A549 (cell line): ENCODE measurements around the gene TMEM100.

ENCODE experiments used
- BCL3 ChIP-seq: fragments of >200 bp; sonication (Bioruptor Twin); formaldehyde crosslinking; IDR thresholded peaks from 3 replicates; pipeline ENCODE4 v1.6.1; 2016
- BHLHE40 ChIP-seq: IDR thresholded peaks from 2 replicates; pipeline ENCODE4 v1.6.1; 2012; ENCODE audit warnings: low read depth, low read length, inconsistent platforms
- EP300 ChIP-seq, 2 experiments: fragments of >200 bp; sonication (Bioruptor Twin); formaldehyde crosslinking; IDR thresholded peaks; 2 replicates in 1 of 2; 3 replicates in 1 of 2; pipeline ENCODE4 v1.6.1; 2016 to 2017
- ESRRA ChIP-seq: fragments of 150-350 bp; IDR thresholded peaks from 2 replicates; pipeline ENCODE4 v1.6.1; 2014; ENCODE audit warnings: mild to moderate bottlenecking, low read length, borderline replicate concordance
- FOSB ChIP-seq: fragments of 250-450 bp; sonication (Bioruptor Pico); IDR thresholded peaks from 2 replicates; pipeline ENCODE4 v1.5.0; 2020; ENCODE audit warnings: mild to moderate bottlenecking, moderate library complexity
- JUN ChIP-seq, 2 experiments: fragments of >200 bp; sonication (Bioruptor Twin); formaldehyde crosslinking; IDR thresholded peaks; 2 replicates in 1 of 2; 3 replicates in 1 of 2; pipeline ENCODE4 v1.6.1; 2016 to 2017
- JUNB ChIP-seq: fragments of >200 bp; sonication (Bioruptor Twin); formaldehyde crosslinking; IDR thresholded peaks from 2 replicates; pipeline ENCODE4 v1.6.1; 2016
- POLR2A ChIP-seq: IDR thresholded peaks from 2 replicates; pipeline ENCODE4 v1.6.1; 2012; ENCODE audit warnings: mild to moderate bottlenecking, low read length
- REST ChIP-seq: fragments of 200-600 bp; sonication (generic); IDR thresholded peaks from 2 replicates; pipeline ENCODE4 v1.6.1; 2016; ENCODE audit warnings: antibody characterized with exemption, mild to moderate bottlenecking, moderate library complexity
- RFX5 ChIP-seq: fragments of 450-650 bp; IDR thresholded peaks from 2 replicates; pipeline ENCODE4 v1.7.1; 2014; ENCODE audit warnings: antibody characterized with exemption, mild to moderate bottlenecking, moderate library complexity
- RNF2 ChIP-seq: fragments of 200-600 bp; sonication (generic); IDR thresholded peaks from 2 replicates; pipeline ENCODE4 v1.6.1; 2016; ENCODE audit warnings: low read depth, mild to moderate bottlenecking, antibody characterized with exemption, moderate library complexity, borderline replicate concordance
- TF ChIP-seq, protein P1 (sequence below): fragments of 250-450 bp; sonication (Bioruptor Pico); IDR thresholded peaks from 2 replicates; pipeline ENCODE4 v1.5.0; 2020; ENCODE audit warnings: low read depth, mild to moderate bottlenecking, moderate library complexity
- TF ChIP-seq, protein P2 (sequence below): fragments of >200 bp; sonication (Bioruptor Twin); formaldehyde crosslinking; IDR thresholded peaks from 3 replicates; pipeline ENCODE4 v1.5.1; 2016

GRCh38 chr17:55765472-55765871, 42.8 kb upstream of the TMEM100 start:
- TF ChIP-seq JUN (IDR thresholded peaks at IDR 0.05) (no peak), REST (no peak), EP300 (IDR thresholded peaks at IDR 0.05) (no peak), BCL3 (no peak), FOSB (CRISPR knock-in tag) (no peak), JUNB (no peak), POLR2A (no peak), ESRRA (no peak), RFX5 (no peak), RNF2 (no peak), BHLHE40 (no peak)
- TF ChIP-seq, protein P1, sequence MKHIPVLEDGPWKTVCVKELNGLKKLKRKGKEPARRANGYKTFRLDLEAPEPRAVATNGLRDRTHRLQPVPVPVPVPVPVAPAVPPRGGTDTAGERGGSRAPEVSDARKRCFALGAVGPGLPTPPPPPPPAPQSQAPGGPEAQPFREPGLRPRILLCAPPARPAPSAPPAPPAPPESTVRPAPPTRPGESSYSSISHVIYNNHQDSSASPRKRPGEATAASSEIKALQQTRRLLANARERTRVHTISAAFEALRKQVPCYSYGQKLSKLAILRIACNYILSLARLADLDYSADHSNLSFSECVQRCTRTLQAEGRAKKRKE (CRISPR knock-in tag) = no peak
- TF ChIP-seq, protein P2, sequence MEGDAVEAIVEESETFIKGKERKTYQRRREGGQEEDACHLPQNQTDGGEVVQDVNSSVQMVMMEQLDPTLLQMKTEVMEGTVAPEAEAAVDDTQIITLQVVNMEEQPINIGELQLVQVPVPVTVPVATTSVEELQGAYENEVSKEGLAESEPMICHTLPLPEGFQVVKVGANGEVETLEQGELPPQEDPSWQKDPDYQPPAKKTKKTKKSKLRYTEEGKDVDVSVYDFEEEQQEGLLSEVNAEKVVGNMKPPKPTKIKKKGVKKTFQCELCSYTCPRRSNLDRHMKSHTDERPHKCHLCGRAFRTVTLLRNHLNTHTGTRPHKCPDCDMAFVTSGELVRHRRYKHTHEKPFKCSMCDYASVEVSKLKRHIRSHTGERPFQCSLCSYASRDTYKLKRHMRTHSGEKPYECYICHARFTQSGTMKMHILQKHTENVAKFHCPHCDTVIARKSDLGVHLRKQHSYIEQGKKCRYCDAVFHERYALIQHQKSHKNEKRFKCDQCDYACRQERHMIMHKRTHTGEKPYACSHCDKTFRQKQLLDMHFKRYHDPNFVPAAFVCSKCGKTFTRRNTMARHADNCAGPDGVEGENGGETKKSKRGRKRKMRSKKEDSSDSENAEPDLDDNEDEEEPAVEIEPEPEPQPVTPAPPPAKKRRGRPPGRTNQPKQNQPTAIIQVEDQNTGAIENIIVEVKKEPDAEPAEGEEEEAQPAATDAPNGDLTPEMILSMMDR = no peak
